Esophagus mucosa (tissue), 1 donor: Measurements from ENCODE around the gene UTRN. TPM values are rescaled to one million over a fixed set of nuclear protein-coding genes. Genes with fewer than 3 reads are reported as not detected.
A peak's percentile ranks its signal among the peaks of the same experiment; 100 is the strongest.

Experiments
- ATAC-seq: fragments of 200-7000 bp; cut with Tn5 transposase; one replicate; pipeline ENCODE4 v1.9.1; 2020
- total RNA-seq: library from RNA; stranded (reverse); gene quantifications from one replicate; pipeline ENCODE4 v1.2.4, GENCODE V29; 2023
- donor health status: DM: yes; HTN: yes; CAD: no.

Gene UTRN
- 44.0 TPM for total RNA-seq

DNA sequence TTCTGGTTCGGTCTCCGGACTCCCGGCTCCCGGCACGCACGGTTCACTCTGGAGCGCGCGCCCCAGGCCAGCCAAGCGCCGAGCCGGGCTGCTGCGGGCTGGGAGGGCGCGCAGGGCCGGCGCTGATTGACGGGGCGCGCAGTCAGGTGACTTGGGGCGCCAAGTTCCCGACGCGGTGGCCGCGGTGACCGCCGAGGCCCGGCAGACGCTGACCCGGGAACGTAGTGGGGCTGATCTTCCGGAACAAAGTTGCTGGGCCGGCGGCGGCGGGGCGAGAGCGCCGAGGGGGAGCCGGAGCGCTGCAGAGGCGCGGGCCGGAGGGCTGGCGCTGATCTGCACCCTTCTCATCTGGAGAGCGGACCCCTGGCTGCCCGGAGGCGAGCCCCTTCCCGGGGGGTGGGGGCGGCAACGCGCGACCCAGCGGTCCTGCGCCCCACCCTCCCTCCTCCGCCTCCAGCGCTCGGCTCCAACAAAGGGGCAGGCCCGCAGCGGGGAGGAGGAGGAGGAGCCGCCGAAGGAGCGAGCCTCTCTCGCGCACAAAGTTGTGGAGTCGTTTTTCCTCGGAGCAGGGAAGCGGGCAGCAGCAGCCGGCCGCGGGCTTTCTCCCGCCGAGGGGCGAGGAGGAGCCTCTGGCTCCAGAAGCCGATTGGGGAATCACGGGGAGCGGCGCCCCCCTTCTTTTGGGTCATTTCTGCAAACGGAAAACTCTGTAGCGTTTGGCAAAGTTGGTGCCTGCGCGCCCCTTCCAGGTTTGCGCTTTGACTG is at the start of gene UTRN:
Gene UTRN, plus strand, starts transcription at position 553 of the 765 bp plus-strand sequence. CDS start 6,494 bp downstream, outside the sequence.
- peak; percentile 75 for ATAC-seq

- peak; percentile 8 for ATAC-seq
Observed at GRCh38 chr6:144244688-144245087, 40.4 kb upstream of the UTRN start.

- no peak for ATAC-seq
Observed at GRCh38 chr6:144246988-144247387, 38.1 kb upstream of the UTRN start.

DNA sequence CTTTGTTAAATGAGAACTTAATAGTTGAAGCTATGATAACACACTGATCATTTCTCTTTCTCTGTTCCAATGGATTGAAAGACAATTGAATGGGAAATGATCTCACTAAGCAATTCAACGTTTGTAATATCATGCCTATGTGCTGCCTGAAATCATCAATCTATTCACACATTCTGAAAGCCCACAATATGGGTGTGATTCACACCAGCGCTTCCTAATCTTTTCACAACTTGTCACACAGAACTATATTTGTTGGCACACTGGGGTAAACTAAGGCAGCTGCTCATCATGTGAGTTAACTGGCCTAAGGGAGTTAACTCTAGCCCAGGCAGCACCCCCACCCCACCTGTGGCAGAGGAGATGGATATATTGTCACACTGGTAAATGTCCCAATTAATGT is 37.1 kb upstream of the UTRN start:
- ATAC-seq = no peak

GRCh38 chr6:144248476-144249301 is 36.4 kb upstream of the UTRN start:
- no peak for ATAC-seq

DNA sequence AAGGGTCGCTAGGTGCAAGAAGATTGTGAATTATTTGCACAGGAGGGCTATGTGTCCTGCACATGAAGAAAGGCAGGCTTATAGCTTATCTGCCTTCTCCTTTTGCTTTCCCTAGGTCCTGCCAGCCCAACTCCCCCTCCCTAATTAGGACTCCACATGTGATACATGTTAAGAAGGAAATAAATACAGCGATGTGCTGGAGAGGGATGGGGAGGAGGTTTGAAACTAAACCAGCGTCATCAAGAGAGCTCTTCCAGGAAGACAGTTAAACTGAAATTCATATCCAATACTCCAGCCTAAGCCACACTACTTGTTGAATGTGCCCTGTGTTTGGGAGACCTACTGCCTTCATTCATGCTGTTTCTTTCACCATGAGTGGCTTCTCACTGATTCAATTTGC is 34.9 kb upstream of the UTRN start:
- ATAC-seq = no peak

GRCh38 chr6:144252259-144252658 is 32.9 kb upstream of the UTRN start:
- ATAC-seq = no peak

- ATAC-seq = no peak
Observed at GRCh38 chr6:144259986-144260385, 25.1 kb upstream of the UTRN start.

GRCh38 chr6:144262470-144263369 is 22.4 kb upstream of the UTRN start:
- ATAC-seq = no peak

- no peak for ATAC-seq
Observed at GRCh38 chr6:144263786-144264185, 21.3 kb upstream of the UTRN start.

GRCh38 chr6:144264270-144265060 is 20.7 kb upstream of the UTRN start:
- no peak for ATAC-seq

- ATAC-seq = no peak
Observed at GRCh38 chr6:144265061-144265357, 20.1 kb upstream of the UTRN start.

GRCh38 chr6:144265390-144265789 is 19.7 kb upstream of the UTRN start:
- no peak for ATAC-seq

- ATAC-seq = peak; percentile 97
Observed at GRCh38 chr6:144266091-144266649, 19.0 kb upstream of the UTRN start.

DNA sequence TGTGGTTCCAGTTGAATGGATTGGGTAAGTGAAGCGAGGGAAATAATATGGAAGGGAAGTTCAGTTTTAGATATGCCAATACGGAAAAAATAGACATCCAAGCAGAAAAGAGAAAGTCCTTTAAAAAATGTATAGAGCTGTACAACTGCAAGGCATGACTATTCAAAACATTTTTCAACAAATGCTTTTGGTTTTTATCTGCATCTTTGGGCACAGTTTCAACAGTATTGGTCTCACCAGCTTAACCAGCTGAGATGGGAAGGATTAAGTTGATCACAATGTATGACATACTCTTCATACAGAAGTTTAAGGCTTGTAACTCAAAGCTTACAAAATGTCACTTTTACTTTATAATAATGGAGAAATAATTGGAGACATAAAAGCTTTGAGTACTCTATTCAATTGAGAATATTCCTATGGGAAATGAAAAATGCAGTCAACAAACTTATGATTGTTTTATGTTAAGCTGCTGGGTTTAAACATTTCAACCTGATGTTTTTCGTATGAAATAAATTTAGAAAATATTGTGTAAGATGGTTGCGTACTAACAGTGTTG is 16.3 kb upstream of the UTRN start:
- no peak for ATAC-seq

GRCh38 chr6:144277174-144277573 is 8.0 kb upstream of the UTRN start:
- ATAC-seq = no peak

GRCh38 chr6:144277605-144278227 is 7.4 kb upstream of the UTRN start:
- no peak for ATAC-seq

GRCh38 chr6:144278659-144279314 is 6.3 kb upstream of the UTRN start:
- peak; percentile 75 for ATAC-seq

DNA sequence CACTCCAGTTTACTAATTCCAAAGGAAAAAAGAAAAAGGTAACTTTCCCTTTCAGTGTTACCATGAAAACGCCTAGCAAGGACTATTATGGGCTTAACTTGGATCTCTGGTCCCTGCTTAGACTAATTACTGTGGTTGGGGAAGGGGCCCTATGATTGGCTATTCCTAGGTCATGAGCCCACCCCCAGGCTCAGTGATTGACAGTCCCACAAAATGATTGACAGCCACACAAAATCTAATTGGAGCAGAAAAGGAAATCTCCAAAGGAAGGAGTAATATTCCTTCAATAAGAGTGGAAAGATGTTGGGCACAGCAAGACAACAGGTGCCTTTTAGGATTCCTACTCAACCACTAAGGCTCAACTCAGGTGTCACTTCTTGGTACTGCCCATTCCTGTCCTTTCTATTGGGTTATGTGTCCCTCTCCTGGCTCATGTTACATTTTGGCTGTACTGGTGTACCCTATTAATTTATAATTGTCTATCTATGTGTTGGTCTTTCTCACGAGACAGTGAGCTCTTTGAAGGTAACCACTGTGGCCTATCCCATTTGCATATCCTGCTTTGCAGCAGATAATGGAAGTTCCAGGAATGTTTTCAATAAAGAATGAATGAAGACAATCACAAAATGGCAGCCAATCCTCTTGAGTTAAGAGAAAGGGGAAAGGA is 5.5 kb upstream of the UTRN start:
- no peak for ATAC-seq
